Mononuclear cell (primary cell): ENCODE results near the gene GSPT2. TPM values are rescaled to one million over a fixed set of nuclear protein-coding genes. Genes with fewer than 3 reads are reported as not detected.

Experiments
- H3K27me3 ChIP-seq: 2 replicates; pipeline ENCODE4 v1.6.0; 2011; ENCODE audit warnings: low read length, control low read depth; ENCODE audit not compliant: insufficient read depth
- H3K4me1 ChIP-seq: 2 replicates; pipeline ENCODE4 v1.5.1; 2011; ENCODE audit warnings: mild to moderate bottlenecking, low read length, control low read depth; ENCODE audit not compliant: insufficient read depth
- H3K4me3 ChIP-seq: 2 replicates; pipeline ENCODE4 v1.5.1; 2011; ENCODE audit warnings: mild to moderate bottlenecking, low read length, moderate library complexity
- H3K9me3 ChIP-seq: 2 replicates; pipeline ENCODE4 v1.5.1; 2011; ENCODE audit warnings: low read depth, mild to moderate bottlenecking, control low read depth, low read length
- total RNA-seq: library from RNA; depleted of rRNA; stranded (reverse); fragments of >200 nt; gene quantifications from one replicate; pipeline ENCODE4 v1.2.3, GENCODE V29; 2012

The GSPT2 gene
- total RNA-seq, 1 donor = 5.2 TPM

DNA sequence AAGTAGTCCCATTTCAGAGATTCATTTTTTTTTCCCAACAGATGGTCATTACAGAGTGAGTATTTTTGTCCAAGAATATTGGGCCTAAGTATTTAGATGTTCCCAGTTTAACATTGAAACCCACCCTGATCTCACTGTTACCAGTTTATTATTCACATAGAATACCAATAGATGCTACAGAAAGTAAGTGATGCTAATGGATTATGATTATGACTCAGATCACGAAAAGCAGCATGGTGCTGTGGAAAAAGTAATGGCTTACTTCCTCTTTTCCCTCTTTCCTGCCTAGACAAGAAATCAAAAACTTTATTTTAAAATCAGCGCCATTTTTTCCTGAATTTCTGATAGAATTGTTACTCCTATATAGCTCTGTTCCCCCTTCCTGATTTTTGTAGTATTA lies 51.9 kb downstream of the GSPT2 start:
- Histone ChIP-seq H3K4me1 (no peaks in the 10 kb centered on the region), H3K4me3 (no peak overlapping the region), H3K9me3 (no peaks in the 10 kb centered on the region), H3K27me3 (no peaks in the 10 kb centered on the region)

Other genes with a start within 250 kb of the GSPT2 start
- gene NUDT11, start 246.8 kb upstream of the GSPT2 start, total RNA-seq = 1.6 TPM
- gene CENPVL3, start 124.5 kb upstream of the GSPT2 start, total RNA-seq = not detected
- gene CENPVL2, start 60.6 kb upstream of the GSPT2 start, total RNA-seq = not detected
- gene CENPVL1, start 32.9 kb upstream of the GSPT2 start, total RNA-seq = not detected
- gene MAGED1, start 150.2 kb downstream of the GSPT2 start, total RNA-seq = 17.2 TPM